AG04450 (cell line): ENCODE data around the gene MCUB. TPM values are rescaled to one million over a fixed set of nuclear protein-coding genes. Genes with fewer than 3 reads are reported as not detected.

ENCODE experiments used
- CTCF ChIA-PET: fragments of 300-600, 350-600 bp; formaldehyde crosslinking; extraction: SDS; loops from one replicate; lab custom pipeline; 2022; ENCODE audit warnings: antibody characterized with exemption, inconsistent platforms; lab: Charles Lee
- POLR2A ChIA-PET: fragments of 350-600 bp; formaldehyde crosslinking; extraction: SDS; loops from one replicate; lab custom pipeline; 2021; ENCODE audit warnings: antibody characterized with exemption, inconsistent platforms; lab: Yijun Ruan, JAX
- DNase-seq: peaks from one replicate; pipeline ENCODE4 v3.0.0-alpha.2; 2011; ENCODE audit warnings: low read depth, low spot score
- H3K27ac ChIP-seq: one replicate; pipeline ENCODE4 v1.5.1; 2012; ENCODE audit warnings: low read depth, low read length, control low read depth
- H3K27me3 ChIP-seq: one replicate; pipeline ENCODE4 v1.6.0; 2012; ENCODE audit warnings: low read length; ENCODE audit not compliant: control insufficient read depth, insufficient read depth
- H3K4me3 ChIP-seq: 2 replicates; pipeline ENCODE4 v1.5.1; 2011; ENCODE audit warnings: mild to moderate bottlenecking, low read depth, low read length, control low read depth
- H3K9me3 ChIP-seq: 2 replicates; pipeline ENCODE4 v1.5.1; 2012; ENCODE audit warnings: low read length; ENCODE audit not compliant: control insufficient read depth, insufficient read depth
- polyA plus RNA-seq: library from polyadenylated mRNA; depleted of rRNA; stranded (reverse); fragments of >200 nt; gene quantifications from 2 replicates; pipeline ENCODE4 v1.2.3, GENCODE V29; 2011
- TF ChIP-seq, protein P1 (sequence below): IDR thresholded peaks from 2 replicates; pipeline ENCODE4 v1.5.1; 2011; ENCODE audit warnings: low read depth, low read length, control low read depth, inconsistent platforms

Gene MCUB
- polyA plus RNA-seq, 1 experiment, result 16.8 TPM

DNA sequence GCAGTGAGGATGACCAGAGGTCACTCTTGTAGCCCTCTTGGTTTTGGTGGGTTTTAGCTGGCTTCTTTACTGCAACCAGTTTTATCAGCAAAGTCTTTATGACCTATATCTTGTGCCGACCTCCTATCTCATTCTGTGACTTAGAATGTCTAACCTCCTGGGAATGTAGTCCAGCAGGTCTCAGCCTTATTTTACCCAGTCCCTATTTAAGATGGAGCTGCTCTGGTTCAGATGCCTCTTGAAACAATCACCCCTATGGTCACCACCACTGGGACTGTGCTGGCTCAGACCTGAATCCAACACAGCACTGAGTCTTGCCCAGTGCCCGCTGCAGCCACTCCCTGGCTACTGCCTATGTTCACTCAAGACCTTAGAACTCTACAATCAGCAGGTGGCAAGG is 49.4 kb downstream of the MCUB start:
- TF ChIP-seq, protein P1, sequence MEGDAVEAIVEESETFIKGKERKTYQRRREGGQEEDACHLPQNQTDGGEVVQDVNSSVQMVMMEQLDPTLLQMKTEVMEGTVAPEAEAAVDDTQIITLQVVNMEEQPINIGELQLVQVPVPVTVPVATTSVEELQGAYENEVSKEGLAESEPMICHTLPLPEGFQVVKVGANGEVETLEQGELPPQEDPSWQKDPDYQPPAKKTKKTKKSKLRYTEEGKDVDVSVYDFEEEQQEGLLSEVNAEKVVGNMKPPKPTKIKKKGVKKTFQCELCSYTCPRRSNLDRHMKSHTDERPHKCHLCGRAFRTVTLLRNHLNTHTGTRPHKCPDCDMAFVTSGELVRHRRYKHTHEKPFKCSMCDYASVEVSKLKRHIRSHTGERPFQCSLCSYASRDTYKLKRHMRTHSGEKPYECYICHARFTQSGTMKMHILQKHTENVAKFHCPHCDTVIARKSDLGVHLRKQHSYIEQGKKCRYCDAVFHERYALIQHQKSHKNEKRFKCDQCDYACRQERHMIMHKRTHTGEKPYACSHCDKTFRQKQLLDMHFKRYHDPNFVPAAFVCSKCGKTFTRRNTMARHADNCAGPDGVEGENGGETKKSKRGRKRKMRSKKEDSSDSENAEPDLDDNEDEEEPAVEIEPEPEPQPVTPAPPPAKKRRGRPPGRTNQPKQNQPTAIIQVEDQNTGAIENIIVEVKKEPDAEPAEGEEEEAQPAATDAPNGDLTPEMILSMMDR, result no peak
- H3K27me3 ChIP-seq, result no peaks in the 10 kb centered on the region
- POLR2A ChIA-PET, result no interaction called here
- no peaks in the 10 kb centered on the region for H3K9me3 ChIP-seq
- no peak overlapping the region for H3K4me3 ChIP-seq
- no peak overlapping the region for H3K27ac ChIP-seq
- CTCF ChIA-PET, result no interaction called here
- no peak for DNase-seq

DNA sequence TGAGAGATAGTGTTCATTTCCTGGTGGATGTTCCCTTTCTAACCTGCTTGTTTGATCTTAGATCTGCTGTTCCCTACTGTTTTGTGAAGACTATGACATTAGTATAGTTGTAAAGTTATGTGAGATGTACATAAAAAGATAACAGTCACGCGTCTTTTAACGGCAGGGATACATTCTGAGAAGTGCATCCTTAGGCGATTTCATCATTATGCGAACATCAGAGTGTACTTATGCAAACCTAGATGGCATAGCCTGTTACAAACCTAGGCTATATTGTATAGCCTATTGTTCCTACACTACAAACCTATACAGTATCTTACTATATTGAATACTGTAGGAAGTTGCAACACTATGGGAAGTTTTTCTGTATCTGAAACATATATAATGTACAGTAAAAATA is 50.4 kb downstream of the MCUB start:
- Histone ChIP-seq H3K27me3 (no peaks in the 10 kb centered on the region), H3K27ac (no peak overlapping the region), H3K4me3 (no peak overlapping the region), H3K9me3 (no peaks in the 10 kb centered on the region)
- POLR2A ChIA-PET, result no interaction called here
- CTCF ChIA-PET, result no interaction called here
- no peak for DNase-seq
- TF ChIP-seq, protein P1, result no peak

- TF ChIP-seq, protein P1, result no peak
- no peak for DNase-seq
- no peak overlapping the region for H3K27ac ChIP-seq
- no peaks in the 10 kb centered on the region for H3K27me3 ChIP-seq
- CTCF ChIA-PET, result no interaction called here
- POLR2A ChIA-PET, result no interaction called here
- no peak overlapping the region for H3K4me3 ChIP-seq
- H3K9me3 ChIP-seq, result no peaks in the 10 kb centered on the region
Observed at GRCh38 chr4:109611045-109611646, 51.1 kb downstream of the MCUB start.

GRCh38 chr4:109614015-109614414 is 54.0 kb downstream of the MCUB start:
- ChIA-PET POLR2A (no interaction called here), CTCF (no interaction called here)

DNA sequence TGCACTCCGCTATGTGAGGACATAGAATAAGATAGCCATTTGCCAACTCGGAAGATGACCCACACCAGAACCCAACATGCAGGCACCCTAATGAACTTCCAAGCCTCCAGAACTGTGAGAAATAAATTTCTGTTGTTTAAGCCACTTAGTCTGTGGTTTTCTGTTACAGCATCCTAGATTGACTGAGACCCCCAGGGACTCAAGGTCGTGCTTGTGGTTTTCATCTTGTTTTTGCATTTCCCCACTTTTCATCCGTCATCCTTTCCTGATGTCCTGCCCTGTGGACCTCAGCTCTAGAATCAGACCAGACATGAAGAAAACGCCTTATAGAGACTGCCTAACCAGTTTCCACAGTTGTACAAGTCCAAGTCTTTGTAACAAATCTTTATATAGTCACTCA is 54.4 kb downstream of the MCUB start:
- ChIA-PET POLR2A (no interaction called here), CTCF (no interaction called here)
- DNase-seq, result no peak

More at GRCh38 chr4:109614015-109614414, 54.0 kb downstream of the MCUB start:
- no peak overlapping the region for H3K4me3 ChIP-seq
- TF ChIP-seq, protein P1, result no peak
- no peak for DNase-seq
- H3K9me3 ChIP-seq, result no peaks in the 10 kb centered on the region
- no peak overlapping the region for H3K27ac ChIP-seq
- no peaks in the 10 kb centered on the region for H3K27me3 ChIP-seq

More for the DNA sequence above, 54.4 kb downstream of the MCUB start:
- no peaks in the 10 kb centered on the region for H3K27me3 ChIP-seq
- H3K27ac ChIP-seq, result no peak overlapping the region
- TF ChIP-seq, protein P1, result no peak
- H3K4me3 ChIP-seq, result no peak overlapping the region
- H3K9me3 ChIP-seq, result no peaks in the 10 kb centered on the region
